GM19240 (cell line): ENCODE data around the gene BRF1.
A peak's percentile ranks its signal among the peaks of the same experiment; 100 is the strongest.
"Not testable (repeated sequence)": the region's sequence is repeated elsewhere in the genome, so short reads cannot be mapped to it uniquely, and the experiment has no call there.

Experiments
- DNase-seq: peaks from one replicate; pipeline ENCODE4 v3.0.0; 2011; ENCODE audit warnings: low spot score; ENCODE audit not compliant: insufficient read length

The BRF1 gene

DNA sequence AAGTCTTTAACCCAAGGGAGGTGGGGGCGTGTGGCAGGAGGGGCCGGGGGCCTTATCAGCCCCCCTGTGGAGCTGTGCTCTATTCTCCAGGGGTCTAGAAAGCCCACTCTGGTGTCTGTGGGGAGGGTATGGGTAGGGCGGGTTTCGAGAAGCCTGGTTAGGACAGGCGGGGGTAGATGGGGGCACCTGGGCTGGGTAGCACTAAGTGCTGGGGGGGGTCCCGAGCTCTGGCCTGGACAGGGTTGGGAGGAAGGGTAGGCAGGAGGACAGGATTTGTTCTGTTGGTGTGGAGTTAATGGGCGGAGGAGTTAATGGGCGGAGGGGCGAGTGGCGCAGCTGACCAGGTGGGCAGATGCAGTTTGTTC is 15.8 kb upstream of the BRF1 start:
- DNase-seq: no peak

DNA sequence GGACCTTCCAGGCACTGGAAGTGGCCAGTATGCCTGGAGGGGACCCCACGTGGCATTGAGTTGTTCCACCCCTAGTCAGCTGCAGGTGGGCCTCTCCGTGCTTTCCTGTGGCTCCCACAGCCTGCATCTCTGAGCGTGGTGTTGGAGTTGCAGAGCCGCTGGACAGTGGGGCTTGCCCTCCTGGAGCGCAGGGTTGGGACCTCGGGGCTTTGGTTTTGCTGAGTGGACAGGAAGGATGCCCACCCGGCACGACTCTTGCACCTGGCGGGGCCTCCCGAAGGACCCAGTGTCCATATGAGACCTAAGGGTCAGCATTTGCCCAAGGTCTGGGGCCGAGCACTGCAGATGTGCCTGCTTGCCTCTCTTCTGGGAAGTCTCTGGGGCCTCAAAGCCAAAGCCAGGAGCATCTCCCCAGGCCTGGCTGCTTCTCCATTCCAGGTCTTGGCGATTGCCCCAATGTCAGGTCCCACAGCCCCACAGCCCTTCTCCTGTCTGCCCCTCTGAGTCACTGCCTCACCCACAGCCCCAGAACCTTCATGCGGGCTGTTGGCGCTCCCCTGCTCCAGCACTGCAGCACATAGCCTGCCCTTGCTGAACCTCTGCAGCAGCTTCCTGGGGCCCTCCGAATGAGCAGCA is 15.3 kb upstream of the BRF1 start:
- no peak for DNase-seq

DNA sequence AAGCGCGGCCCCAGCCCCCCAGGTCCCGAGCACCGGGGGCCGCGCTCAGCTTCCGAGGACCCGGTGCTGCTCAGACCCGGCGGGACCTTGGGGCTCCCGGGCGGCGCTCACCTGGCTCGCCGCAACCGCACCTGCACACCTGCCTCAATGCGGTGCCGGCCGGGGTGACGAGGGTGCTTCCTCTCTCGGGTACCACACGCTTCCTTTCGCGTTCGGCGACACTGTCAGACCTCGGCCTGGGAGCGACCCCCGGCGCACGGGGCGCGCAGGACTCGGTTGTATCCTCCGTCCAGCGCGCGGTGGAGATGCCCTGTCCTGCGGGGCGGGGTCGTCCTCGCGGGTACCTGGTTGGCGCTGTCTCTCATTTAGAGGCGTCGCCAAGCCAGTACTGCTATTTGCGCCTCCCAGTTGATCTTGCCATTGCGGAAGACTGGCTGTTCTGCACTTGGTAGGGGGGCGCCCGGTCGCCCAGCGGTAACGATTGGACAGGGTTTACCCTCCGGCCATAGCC is 14.5 kb upstream of the BRF1 start:
- DNase-seq: no peak

DNA sequence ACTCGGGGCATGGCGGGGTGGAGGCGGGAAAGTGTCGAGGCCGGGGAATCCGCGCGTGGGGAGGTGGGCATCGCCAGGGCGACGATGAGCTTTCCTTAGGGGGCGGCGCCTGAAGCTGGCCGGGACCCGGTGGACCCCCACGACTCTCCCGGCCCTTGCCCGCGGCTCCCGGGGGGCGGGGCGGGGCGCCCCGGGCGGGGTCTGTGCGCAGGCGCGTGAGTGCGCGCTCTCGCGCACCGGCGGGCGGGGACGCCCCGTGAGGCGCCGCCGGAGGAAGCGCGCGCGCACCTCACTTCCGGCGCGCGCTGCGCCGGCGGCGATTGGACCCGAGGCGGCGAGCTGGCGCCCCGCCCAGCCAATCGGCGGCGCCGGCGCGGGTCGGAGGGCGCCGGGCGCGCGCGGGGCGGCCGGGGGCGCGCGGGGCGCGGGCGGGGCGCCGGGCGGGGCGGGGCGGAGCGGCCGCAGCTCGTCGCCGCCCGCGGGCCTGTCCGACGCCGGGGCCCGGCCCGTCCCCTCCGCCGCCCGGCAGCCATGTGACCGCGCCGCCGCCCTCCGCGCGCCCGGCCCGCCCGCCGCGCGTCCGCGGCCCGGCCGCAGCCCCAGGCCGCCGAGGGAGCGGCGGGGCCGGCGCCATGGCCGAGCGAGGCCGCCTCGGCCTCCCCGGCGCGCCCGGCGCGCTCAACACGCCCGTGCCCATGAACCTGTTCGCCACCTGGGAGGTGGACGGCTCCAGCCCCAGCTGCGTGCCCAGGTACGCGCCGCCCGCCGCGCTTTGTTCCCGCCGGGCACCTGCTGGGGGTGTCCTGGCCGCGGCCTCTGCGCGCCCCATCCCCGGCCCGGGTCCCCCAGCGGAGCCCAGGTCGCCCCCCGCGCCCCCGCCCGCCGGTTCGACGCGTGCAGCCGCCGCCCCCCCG is 13.7 kb upstream of the BRF1 start, which contains the start of gene PACS2:
PACS2 (plus strand) TSS at position 462 of the 914 bp plus-strand sequence; CDS start at position 633, 171 bp downstream.
- DNase-seq: peak; percentile 99

DNA sequence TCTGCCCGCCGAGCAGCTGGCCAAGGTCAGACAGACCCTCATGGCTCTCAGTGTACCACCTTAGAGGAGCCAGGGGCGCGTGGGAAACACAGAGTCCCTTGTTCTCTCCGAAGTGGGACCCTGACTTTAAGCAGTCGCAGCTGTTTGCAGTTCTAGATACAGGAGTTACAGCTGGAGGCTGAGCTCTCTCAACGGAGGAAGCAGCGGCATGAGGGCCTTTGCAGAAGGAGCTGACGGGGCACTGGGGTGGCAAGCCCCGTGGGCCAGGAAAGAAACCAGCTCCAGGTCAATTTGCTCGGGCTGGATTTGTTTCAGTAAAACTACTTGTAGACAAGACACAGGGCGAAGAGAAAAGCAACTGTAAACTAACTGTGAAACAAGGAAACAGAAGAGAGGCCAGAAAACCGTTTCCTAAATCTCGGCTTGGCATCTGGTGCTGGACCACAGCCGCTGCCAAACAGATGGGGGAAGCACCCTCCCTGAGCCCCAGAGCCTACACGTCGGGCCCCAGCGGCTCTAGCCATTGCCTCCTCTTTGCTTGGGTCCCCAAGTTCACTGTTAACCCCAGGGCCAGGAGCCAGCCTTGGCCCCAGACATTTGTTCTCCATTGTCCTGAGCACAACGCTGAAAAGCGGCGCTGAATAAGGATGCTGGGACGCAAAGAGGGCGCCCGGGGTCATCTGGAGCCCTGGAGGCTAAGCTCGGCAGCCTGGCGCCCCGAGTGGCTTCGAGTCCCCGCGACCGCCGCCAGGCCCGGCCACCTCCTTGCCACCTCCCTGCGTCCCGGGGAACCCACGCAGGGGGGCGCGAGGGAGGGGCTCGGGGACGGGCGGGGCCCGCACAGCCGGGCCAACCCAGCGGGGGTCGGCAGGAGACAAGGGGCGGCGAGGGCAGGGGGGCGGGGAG is 12.8 kb upstream of the BRF1 start:
- no peak for DNase-seq

DNA sequence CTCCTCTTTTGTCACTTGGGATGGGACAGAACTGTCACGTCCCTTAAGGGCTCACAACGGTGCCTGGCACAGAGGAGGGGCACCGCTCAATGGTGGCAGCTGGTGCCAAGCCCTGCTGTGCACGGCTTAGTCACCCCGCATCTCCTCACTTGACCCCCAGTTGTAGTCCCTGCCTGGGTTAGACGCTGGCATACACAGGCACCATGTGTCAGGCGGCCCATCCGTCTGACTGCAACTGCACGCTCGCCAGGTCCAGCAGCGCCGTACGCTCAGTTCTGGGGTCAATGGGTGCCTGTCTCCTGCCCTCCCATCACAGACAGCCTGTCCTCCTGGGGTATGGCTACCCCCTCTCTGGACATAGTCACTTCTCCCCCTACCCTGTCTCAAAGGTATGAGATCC is 12.2 kb upstream of the BRF1 start:
- DNase-seq: no peak

DNA sequence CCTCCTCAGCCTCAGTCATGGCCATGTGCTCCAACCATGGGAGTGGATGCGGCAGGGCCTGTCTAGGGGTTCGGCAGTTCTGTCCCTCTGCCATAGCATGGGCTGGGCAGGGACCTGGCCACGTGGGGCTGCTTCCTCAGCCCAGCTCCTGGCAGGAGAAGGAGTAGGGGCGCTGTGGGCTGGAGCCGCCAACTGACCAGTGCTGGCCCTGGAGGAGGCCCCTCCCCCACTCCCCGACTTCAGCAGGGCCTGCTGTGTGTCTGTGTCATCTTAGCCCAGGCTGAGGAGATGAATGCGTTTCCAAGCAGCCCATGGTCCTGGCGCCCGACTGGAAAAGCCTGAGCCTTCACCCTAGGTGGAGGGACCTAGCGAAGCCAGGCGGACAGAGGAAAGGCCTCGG is 11.0 kb upstream of the BRF1 start:
- DNase-seq: no peak

DNA sequence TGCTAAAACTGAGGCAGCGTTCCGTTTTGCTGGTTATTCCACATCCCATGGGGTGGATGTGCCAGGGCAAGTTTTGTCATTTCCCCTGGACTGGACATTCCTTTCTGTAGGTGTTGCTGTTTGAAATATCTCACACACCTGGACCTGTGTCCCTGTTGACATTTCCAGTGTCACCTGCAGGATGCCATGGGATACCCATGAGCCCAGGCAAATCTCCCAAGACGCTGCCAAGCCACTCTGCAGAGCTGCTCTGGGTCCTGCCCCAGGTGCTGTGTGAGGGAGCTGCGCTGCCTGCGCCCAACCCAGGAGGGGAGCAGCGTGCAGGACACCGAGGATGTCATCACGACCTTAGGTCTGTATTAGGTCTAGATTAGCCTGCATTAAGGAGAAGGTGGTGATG is 8.6 kb upstream of the BRF1 start:
- no peak for DNase-seq

DNA sequence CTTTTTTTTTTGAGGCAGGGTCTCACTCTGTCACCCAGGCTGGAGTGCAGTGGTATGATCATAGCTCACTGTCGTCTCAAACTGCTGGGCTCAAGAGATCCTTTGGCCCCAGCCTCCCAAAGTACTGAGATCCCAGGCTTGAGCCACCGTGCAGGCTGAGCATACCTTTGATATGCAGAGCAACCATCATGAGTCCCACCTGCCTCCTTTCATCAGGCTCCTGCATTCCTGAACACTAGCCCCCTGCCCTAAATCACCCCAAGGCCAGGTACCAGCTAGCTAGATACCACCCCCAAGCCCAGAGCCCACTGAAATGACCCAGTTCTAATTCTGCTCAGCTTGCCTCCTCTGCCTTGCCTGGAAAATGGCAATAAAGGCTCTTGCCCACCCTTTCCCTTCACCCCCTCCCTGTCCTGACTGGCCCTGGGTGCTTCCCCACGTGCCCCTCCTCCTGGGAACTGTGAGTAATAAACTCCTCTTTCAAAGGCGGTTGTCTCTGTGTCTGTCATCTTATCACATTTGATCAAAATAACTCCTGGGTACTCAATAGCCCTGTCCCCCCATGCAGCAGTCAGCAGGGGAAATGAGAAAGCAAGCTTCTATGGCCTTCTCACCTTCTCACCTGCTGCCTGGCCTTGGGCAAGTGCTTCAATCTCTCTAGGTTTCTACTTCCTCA is 6.4 kb upstream of the BRF1 start:
- DNase-seq: no peak

DNA sequence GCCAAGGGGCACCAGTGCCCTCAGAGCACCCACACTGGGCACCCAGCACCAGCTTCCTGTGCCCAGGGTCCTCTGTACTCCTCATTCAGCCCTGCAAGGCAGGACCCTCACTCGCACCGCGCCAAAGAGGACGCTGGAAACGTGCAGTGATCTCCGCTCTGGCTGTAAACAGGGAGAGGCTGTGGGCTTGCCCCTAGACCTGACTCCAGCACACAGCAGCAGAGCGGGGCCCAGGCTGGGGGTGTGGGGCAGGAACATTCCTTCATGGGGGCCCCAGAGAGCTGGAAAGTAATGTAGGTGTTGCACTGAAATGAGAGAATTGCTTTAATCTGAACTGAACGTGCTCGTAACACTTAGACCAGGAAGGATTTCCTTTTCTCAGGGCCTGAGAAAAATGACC is 5.0 kb upstream of the BRF1 start:
- DNase-seq: no peak

DNA sequence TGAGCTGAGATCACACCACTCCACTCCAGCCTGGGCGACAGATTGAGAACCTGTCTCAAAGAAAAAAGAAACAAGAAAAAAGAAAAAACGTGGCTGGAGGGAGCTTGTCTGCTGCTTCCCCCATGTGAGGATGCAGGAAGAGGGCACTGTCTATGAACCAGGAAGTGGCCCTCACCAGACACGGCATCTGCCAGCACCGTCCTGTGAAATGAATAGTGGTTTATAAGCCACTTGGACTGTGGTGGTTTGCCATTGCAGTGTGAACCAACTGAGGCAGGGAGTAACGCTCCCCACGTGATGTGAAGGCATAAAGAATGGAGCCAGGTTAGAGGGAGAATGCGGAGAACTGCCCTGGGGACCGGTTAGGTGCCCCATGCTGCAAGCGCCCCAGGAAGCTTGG is 4.5 kb upstream of the BRF1 start:
- no peak for DNase-seq

DNA sequence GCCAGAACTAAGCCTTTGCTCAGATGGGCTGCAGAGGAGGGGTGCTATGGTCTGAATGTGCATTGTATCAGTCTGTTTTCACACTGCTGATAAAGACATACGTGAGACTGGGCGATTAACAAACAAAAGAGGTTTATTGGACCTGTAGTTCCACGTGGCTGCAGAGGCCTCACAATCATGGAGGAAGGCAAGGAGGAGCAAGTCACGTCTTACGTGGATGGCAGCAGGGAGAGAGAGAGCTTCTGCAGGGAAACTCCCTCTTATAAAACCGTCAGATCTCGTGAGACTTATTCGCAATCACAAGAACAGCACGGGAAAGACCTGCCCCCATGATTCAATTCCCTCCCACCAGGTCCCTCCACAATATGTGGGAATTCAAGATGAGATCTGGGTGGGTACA is 3.8 kb upstream of the BRF1 start:
- DNase-seq: no peak

DNA sequence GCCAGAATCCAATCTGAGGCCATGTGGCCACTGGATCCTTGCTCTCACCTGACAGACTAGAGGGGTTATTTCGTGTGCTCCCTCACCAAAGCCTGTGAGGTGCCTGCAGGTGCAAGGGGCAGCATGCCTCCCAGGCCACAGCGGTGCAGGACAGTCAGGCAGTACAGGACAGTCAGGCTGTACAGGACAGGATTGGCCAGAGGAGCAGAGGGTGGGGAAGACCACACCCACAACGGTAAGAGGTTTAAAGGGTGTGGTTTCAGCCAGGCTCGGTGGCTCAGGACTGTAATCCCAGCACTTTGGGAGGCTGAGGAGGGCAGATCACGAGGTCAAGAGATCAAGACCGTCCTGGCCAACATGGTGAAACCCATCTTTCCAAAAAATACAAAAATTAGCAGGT is 3.1 kb upstream of the BRF1 start:
- no peak for DNase-seq

DNA sequence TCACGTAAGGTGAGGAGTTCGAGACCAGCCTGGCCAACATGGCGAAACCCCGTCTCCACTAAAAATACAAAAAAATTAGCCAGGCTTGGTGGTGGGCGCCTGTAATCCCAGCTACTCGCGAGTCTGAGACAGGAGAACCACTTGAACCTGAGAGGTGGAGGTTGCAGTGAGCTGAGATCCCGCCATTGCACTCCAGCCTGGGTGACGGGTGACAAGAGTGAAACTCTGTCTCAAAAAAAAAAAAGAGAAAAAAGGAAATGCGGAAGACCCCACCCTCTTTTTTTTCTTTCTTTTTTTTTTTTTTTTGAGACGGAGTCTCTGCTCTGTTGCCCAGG is 1.1 kb upstream of the BRF1 start:
- DNase-seq: not testable (repeated sequence)

DNA sequence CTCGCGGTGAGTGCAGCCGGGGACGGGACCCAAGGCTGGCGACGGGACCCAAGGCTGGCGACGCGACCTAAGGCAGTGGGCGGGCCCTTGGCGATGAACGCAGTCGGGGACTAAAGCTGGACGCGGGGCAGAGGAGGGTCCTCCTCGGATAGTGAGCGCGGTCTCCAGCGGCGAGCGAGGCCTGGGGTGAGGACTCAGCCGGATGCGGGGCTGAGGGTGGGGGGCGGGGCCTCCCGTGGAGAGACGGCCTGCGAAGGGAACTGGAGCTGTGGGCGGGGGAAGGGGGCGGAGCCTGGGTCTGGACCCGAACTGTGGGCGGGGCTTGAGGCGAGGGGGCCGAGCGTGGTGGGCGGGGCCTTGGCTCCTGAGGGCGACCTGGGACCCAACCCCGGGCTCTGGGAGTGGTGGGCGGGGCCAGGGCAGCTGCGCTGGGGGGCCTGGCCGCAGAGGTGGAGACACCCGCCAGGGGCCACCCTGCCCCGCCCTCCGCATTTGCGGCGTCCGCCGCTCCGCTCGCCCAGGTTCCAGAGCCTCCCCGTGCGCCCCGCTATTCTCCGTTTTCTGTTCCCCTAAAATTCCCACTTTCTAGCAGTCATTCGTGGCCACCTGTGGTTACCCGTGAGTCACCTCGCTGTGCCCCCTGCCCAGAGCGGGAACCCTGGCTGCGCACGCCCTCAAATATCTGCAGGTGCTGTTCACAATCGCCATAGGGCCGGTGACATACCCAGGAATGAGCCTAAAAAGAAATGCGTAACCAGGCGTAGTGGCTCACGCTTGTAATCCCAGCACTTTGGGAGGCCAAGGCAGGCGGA is 508 bp upstream of the BRF1 start:
- peak; percentile 92 for DNase-seq

DNA sequence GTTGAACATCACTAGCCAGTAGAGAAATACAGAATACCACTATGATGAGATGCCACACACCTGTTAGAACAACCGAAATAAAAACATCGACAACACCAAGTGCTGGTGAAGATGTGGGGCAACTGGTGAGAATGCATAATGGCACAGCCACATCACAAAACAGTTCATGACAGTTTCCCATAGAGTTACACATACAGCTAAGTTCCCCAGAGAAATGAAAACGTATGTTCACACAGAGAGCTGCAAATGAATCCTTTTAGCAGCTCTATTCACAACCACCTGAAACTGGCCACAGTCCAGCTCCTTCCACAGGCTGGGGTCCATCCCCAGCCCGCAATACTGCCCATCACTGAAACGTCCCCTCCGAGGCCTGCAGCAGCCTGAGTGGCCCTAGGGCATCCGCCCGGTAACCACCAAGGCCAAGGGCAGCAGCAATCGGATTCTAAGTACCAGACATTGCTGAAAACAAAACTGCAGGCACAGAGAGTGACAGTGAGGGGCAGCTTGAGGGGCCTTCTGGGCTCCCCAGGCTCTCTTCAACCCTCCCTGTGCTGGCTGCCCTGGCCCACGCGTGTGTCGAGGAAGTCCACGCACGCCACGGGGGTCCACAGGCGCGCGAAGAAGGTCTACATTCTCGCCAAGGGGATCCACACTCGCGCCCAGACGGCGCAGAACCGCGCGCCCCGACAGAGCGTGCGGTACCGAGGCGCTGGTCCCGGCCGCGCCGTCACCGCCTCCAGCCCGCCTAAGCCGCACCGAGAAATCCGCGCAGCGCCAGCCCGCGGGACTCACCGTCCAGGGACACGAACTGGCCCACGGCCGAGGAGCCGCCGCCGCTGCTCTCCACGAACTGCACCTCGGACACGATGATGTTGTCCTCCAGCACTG is 903 bp downstream of the BRF1 start:
- no peak for DNase-seq

DNA sequence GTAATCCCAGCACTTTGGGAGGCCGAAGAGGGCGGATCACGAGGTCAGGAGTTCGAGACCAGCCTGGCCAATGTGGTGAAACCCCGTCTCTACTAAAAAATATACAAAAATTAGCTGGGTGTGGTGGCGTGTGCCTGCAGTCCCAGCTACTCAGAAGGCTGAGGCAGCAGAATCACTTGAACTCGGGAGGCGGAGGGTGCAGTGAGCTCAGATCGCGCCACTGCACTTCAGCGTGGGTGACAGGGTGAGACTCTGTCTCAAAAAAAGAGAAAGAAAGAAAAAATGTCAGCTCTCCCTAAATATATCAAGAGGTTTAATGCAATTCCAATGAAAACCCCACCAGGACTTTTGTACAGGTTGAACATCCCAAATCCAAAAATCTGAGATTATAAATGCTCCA is 3.5 kb downstream of the BRF1 start:
- not testable (repeated sequence) for DNase-seq

DNA sequence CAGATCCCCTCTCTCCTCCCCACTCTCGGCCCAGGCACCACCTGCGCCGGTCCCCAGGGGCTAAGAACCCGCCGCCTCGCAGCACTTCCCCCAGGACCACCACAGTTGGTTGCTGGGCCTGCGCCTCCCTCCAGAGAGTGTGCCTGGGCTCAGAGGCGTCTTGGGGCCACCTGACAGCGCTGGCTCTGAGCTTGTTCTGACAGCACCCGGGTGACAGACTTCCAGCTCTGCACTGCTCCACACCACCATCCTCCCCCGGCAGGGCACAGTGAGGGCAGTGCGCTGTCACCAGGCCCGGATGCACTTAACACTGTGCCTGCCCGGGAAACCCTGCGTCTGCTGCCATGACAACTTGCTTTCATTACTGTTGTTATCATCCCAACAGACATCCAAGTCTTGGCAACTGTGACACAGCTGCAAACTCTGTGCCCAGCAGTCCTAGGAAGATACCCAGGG is 6.6 kb downstream of the BRF1 start:
- no peak for DNase-seq
